Caco-2 (cell line): ENCODE measurements around the gene ARAP1. TPM values are rescaled to one million over a fixed set of nuclear protein-coding genes. Genes with fewer than 3 reads are reported as not detected.

Experiments
- BruUV-seq: library from RNA; stranded (reverse); fragments of 400-500 nt; replicated peaks from 2 replicates; lab custom pipeline; 2021; lab: Mats Ljungman, UMichigan
- CTCF ChIA-PET: fragments of 300-600 bp; sonication (Branson Sonifier 250); formaldehyde crosslinking; loops from one replicate; lab custom pipeline; 2022; ENCODE audit warnings: antibody characterized with exemption; lab: Charles Lee
- POLR2A ChIA-PET: fragments of 300-600 bp; sonication (Branson Sonifier 250); formaldehyde crosslinking; loops from one replicate; lab custom pipeline; 2022; ENCODE audit warnings: antibody characterized with exemption; lab: Charles Lee
- DNase-seq, 2 experiments: peaks; one replicate each; pipeline versions ENCODE4 v3.0.0 to v3.0.0-alpha.2; 2020 to 2022
- H3K27me3 ChIP-seq: replicated peaks from 2 replicates; pipeline ENCODE4 v1.6.0; 2011; ENCODE audit warnings: low read length; ENCODE audit not compliant: control insufficient read depth, insufficient read depth
- H3K36me3 ChIP-seq: 2 replicates; pipeline ENCODE4 v1.5.1; 2011; ENCODE audit warnings: low read length; ENCODE audit not compliant: control insufficient read depth, insufficient read depth
- H3K4me1 ChIP-seq: fragments of 250-450 bp; sonication (Bioruptor Pico); 2 replicates; pipeline ENCODE4 v1.5.1; 2020; ENCODE audit warnings: mild to moderate bottlenecking
- H3K4me3 ChIP-seq: 2 replicates; pipeline ENCODE4 v1.5.1; 2011; ENCODE audit warnings: low read depth, mild to moderate bottlenecking, control low read depth, low read length
- H3K9me3 ChIP-seq: fragments of 250-450 bp; sonication (Bioruptor Pico); 2 replicates; pipeline ENCODE4 v1.5.1; 2020; ENCODE audit warnings: mild to moderate bottlenecking, moderate library complexity
- H3K27ac Mint-ChIP-seq: one replicate; pipeline ENCODE4 v1.8.0; 2022; ENCODE audit warnings: mixed read lengths; ENCODE audit not compliant: unreplicated experiment
- H3K27me3 Mint-ChIP-seq: one replicate; pipeline ENCODE4 v1.8.0; 2022; ENCODE audit warnings: mixed read lengths; ENCODE audit not compliant: insufficient read depth, unreplicated experiment
- H3K36me3 Mint-ChIP-seq: one replicate; pipeline ENCODE4 v1.8.0; 2022; ENCODE audit warnings: mild to moderate bottlenecking, mixed read lengths; ENCODE audit not compliant: insufficient read depth, unreplicated experiment
- H3K4me1 Mint-ChIP-seq: one replicate; pipeline ENCODE4 v1.8.0; 2022; ENCODE audit warnings: low read depth, mixed read lengths; ENCODE audit not compliant: unreplicated experiment
- H3K4me3 Mint-ChIP-seq: one replicate; pipeline ENCODE4 v1.8.0; 2022; ENCODE audit warnings: mild to moderate bottlenecking, moderate library complexity, mixed read lengths; ENCODE audit not compliant: unreplicated experiment
- H3K9me3 Mint-ChIP-seq: one replicate; pipeline ENCODE4 v1.8.0; 2022; ENCODE audit warnings: mixed read lengths; ENCODE audit not compliant: unreplicated experiment
- intact Hi-C: fragments of 100-400 bp; cut with micrococcal nuclease; formaldehyde crosslinking; loops from one replicate; pipeline ENCODE4 v1.10.0; 2022; ENCODE audit not compliant: unreplicated experiment
- total RNA-seq: library from RNA; stranded (reverse); gene quantifications from 2 replicates; pipeline ENCODE4 v1.2.3, GENCODE V29; 2022
- TF ChIP-seq, protein P1 (sequence below), 2 experiments: fragments of 200-600 bp in 1 of 2; IDR thresholded peaks; 1 replicate in 1 of 2; 2 replicates in 1 of 2; pipeline versions ENCODE4 v1.5.1 to v1.8.0; 2011 to 2022; ENCODE audit warnings: antibody characterized with exemption in 1 of 2, control low read depth in 1 of 2, inconsistent platforms in 1 of 2, low read depth in 1 of 2, low read length in 1 of 2, mild to moderate bottlenecking in 1 of 2, moderate library complexity in 1 of 2; ENCODE audit not compliant: insufficient read depth in 1 of 2, severe bottlenecking in 1 of 2, unreplicated experiment in 1 of 2

The ARAP1 gene
- total RNA-seq, 1 experiment from 2014 or later = 87.1 TPM

DNA sequence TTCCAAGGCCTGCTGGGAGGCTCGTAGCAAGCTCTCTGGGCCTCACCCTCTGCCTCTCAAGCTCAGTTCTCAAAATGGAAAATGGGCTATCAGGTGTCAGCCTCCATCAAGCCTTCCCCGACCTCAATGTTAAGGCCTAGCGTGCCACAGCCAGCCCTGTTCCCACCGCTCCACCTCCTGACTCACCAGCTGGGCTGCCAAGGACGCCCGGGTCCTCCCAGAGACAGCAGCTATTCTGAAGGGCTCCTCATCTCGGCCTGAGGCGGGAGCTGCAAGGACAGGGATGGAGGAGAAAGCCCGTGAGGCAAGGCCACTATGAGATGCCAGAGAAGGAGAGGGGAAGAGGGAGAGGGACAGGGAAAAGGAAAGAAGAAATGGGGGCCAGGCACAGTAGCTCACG lies 19.9 kb downstream of the ARAP1 start:
- intact Hi-C loops = no loop called here
- POLR2A ChIA-PET = no interaction called here
- CTCF ChIA-PET = interaction anchor here (1.3 kb wide), 1 partner anchor 62 kb away, joined by 4 read pairs; the partner anchor contains the start of gene STARD10
- H3K27me3 ChIP-seq = no peaks in the 10 kb centered on the region
- H3K4me1 ChIP-seq = peaks cover 13% of the 10 kb centered on the region; the same call in 1 of the 2 replicates
- no peaks in the 10 kb centered on the region for H3K9me3 ChIP-seq
- Mint-ChIP-seq H3K4me1 (peaks cover 12% of the 10 kb centered on the region), H3K4me3 (no peak overlapping the region), H3K9me3 (no peaks in the 10 kb centered on the region), H3K27ac (no peak overlapping the region), H3K27me3 (no peaks in the 10 kb centered on the region), H3K36me3 (peaks cover 15% of the 10 kb centered on the region)
- peaks cover 6% of the 10 kb centered on the region for H3K36me3 ChIP-seq
- BruUV-seq = no TSS peak
- TF ChIP-seq, protein P1, sequence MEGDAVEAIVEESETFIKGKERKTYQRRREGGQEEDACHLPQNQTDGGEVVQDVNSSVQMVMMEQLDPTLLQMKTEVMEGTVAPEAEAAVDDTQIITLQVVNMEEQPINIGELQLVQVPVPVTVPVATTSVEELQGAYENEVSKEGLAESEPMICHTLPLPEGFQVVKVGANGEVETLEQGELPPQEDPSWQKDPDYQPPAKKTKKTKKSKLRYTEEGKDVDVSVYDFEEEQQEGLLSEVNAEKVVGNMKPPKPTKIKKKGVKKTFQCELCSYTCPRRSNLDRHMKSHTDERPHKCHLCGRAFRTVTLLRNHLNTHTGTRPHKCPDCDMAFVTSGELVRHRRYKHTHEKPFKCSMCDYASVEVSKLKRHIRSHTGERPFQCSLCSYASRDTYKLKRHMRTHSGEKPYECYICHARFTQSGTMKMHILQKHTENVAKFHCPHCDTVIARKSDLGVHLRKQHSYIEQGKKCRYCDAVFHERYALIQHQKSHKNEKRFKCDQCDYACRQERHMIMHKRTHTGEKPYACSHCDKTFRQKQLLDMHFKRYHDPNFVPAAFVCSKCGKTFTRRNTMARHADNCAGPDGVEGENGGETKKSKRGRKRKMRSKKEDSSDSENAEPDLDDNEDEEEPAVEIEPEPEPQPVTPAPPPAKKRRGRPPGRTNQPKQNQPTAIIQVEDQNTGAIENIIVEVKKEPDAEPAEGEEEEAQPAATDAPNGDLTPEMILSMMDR (IDR thresholded peaks at IDR 0.05; ENCODE audit: insufficient read depth in 1 of 2, low read depth in 1 of 2, low read length in 1 of 2, severe bottlenecking in 1 of 2, unreplicated experiment in 1 of 2) = no peak
- DNase-seq = no peak
- no peak overlapping the region for H3K4me3 ChIP-seq

GRCh38 chr11:72730737-72731136 lies 21.5 kb downstream of the ARAP1 start:
- no peak overlapping the region for H3K27ac Mint-ChIP-seq
- intact Hi-C loops = no loop called here

DNA sequence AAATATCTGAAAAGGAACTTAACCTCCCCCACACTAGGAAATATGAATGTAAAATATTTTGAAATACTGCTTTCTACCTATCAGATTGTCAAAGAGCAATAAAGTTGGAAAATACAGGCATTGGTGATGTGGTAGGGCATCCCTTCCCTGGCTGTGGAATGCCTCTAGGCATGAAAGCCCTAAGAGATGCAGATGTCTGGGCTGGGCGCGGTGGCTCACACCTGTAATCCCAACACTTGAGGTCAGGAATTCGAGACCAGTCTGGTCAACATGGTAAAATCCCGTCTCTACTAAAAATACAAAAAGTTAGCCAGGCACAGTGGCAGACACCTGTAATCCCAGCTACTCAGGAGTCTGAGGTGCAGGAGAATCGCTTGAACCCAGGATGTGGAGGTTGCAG lies 22.0 kb downstream of the ARAP1 start:
- H3K4me3 Mint-ChIP-seq = no peak overlapping the region

More at GRCh38 chr11:72730737-72731136, 21.5 kb downstream of the ARAP1 start:
- H3K27me3 ChIP-seq = no peaks in the 10 kb centered on the region
- H3K4me1 Mint-ChIP-seq = no peaks in the 10 kb centered on the region
- no peak overlapping the region for H3K4me3 Mint-ChIP-seq
- CTCF ChIA-PET = interaction anchor here (1.3 to 1.6 kb wide), 3 partner anchors 56 to 82 kb away, joined by 4 read pairs; partner anchors contain the start of gene STARD10
- H3K4me3 ChIP-seq = no peak overlapping the region
- no TSS peak for BruUV-seq
- H3K9me3 ChIP-seq = no peaks in the 10 kb centered on the region
- TF ChIP-seq, protein P1 (IDR thresholded peaks at IDR 0.05; ENCODE audit: insufficient read depth in 1 of 2, low read depth in 1 of 2, low read length in 1 of 2, severe bottlenecking in 1 of 2, unreplicated experiment in 1 of 2) = no peak
- H3K4me1 ChIP-seq = peaks cover 5% of the 10 kb centered on the region; the same call in 1 of the 2 replicates
- POLR2A ChIA-PET = no interaction called here
- no peaks in the 10 kb centered on the region for H3K27me3 Mint-ChIP-seq
- no peaks in the 10 kb centered on the region for H3K9me3 Mint-ChIP-seq
- peaks cover 5% of the 10 kb centered on the region for H3K36me3 ChIP-seq
- peaks cover 6% of the 10 kb centered on the region for H3K36me3 Mint-ChIP-seq
- DNase-seq = no peak

More for the DNA sequence above, 22.0 kb downstream of the ARAP1 start:
- no peaks in the 10 kb centered on the region for H3K9me3 Mint-ChIP-seq
- ChIA-PET CTCF (interaction anchor here (0.6 to 1.6 kb wide), 4 partner anchors 11 to 82 kb away, joined by 3 to 4 read pairs (median 4); partner anchors contain the start of gene STARD10), POLR2A (interaction anchor here (0.7 kb wide), 1 partner anchor 1149 kb away, joined by 6 read pairs; no protein-coding TSS in a partner anchor)
- intact Hi-C loops = no loop called here
- H3K9me3 ChIP-seq = no peaks in the 10 kb centered on the region
- no peak overlapping the region for H3K27ac Mint-ChIP-seq
- DNase-seq = no peak
- no peaks in the 10 kb centered on the region for H3K27me3 ChIP-seq
- H3K4me1 Mint-ChIP-seq = no peaks in the 10 kb centered on the region
- TF ChIP-seq, protein P1 (IDR thresholded peaks at IDR 0.05; ENCODE audit: insufficient read depth in 1 of 2, low read depth in 1 of 2, low read length in 1 of 2, severe bottlenecking in 1 of 2, unreplicated experiment in 1 of 2) = no peak
- no peaks in the 10 kb centered on the region for H3K27me3 Mint-ChIP-seq
- H3K4me3 ChIP-seq = no peak overlapping the region
- peaks cover 5% of the 10 kb centered on the region for H3K36me3 ChIP-seq
- BruUV-seq = no TSS peak
- H3K36me3 Mint-ChIP-seq = peaks cover 6% of the 10 kb centered on the region
- no peaks in the 10 kb centered on the region for H3K4me1 ChIP-seq
